ENCODE data around the gene NUCB1.
"Not testable (repeated sequence)": the region's sequence is repeated elsewhere in the genome, so short reads cannot be mapped to it uniquely, and the experiment has no call there.

Gene NUCB1

GRCh38 chr19:48899781-48900476 is at the start of gene NUCB1:
NUCB1 (plus strand) TSS chr19:48900312; CDS start chr19:48900797, 485 bp downstream.
- DNase-seq, result peak; percentile 100

GRCh38 chr19:48852292-48852691 is 47.8 kb upstream of the NUCB1 start:
- no peak for DNase-seq

GRCh38 chr19:48853483-48853882 is 46.6 kb upstream of the NUCB1 start:
- DNase-seq, result no peak

- DNase-seq, result no peak
These were observed 46.0 kb upstream of the NUCB1 start for GRCh38 chr19:48854103-48854502.

GRCh38 chr19:48856921-48857320 is 43.2 kb upstream of the NUCB1 start:
- DNase-seq, result no peak

- DNase-seq, result peak; percentile 51
These were observed 41.0 kb upstream of the NUCB1 start for GRCh38 chr19:48858984-48859710.

GRCh38 chr19:48859711-48860572 is 40.2 kb upstream of the NUCB1 start:
- DNase-seq, result peak; percentile 41

- no peak for DNase-seq
These were observed 38.8 kb upstream of the NUCB1 start for GRCh38 chr19:48861313-48861712.

GRCh38 chr19:48862827-48863226 is 37.3 kb upstream of the NUCB1 start:
- DNase-seq, result no peak

GRCh38 chr19:48866692-48867091 is 33.4 kb upstream of the NUCB1 start:
- DNase-seq, result peak; percentile 38

GRCh38 chr19:48867123-48867745 is 32.9 kb upstream of the NUCB1 start:
- DNase-seq, result peak; percentile 58

- DNase-seq, result no peak
These were observed 32.4 kb upstream of the NUCB1 start for GRCh38 chr19:48867746-48868113.

- peak; percentile 24 for DNase-seq
These were observed 31.8 kb upstream of the NUCB1 start, which contains the start of gene PLEKHA4 for GRCh38 chr19:48868114-48868886. PLEKHA4 (minus strand) TSS chr19:48868617; CDS start chr19:48867620, 997 bp downstream.

- DNase-seq, result no peak
These were observed 30.1 kb upstream of the NUCB1 start for GRCh38 chr19:48870048-48870447.

- DNase-seq, result not testable (repeated sequence)
These were observed 28.5 kb upstream of the NUCB1 start for GRCh38 chr19:48871471-48872181.

GRCh38 chr19:48872182-48872883 is 27.8 kb upstream of the NUCB1 start, which contains the start of gene PPP1R15A:
PPP1R15A (plus strand) TSS chr19:48872421; CDS start chr19:48873234, 813 bp downstream.
- peak; percentile 100 for DNase-seq

GRCh38 chr19:48872884-48873475 is 27.1 kb upstream of the NUCB1 start:
- DNase-seq, result peak; percentile 93

- no peak for DNase-seq
These were observed 26.4 kb upstream of the NUCB1 start for GRCh38 chr19:48873476-48874302.
